SK-N-SH (cell line): ENCODE measurements around the gene NPIPA1. TPM values are rescaled to one million over a fixed set of nuclear protein-coding genes. Genes with fewer than 3 reads are reported as not detected.
"Not testable (repeated sequence)": the region's sequence is repeated elsewhere in the genome, so short reads cannot be mapped to it uniquely, and the experiment has no call there.

Experiments used
- CTCF ChIA-PET: fragments of 300-600, 350-600 bp; formaldehyde crosslinking; extraction: SDS; loops from one replicate; lab custom pipeline; 2021; lab: Yijun Ruan, JAX
- POLR2A ChIA-PET: fragments of 350-600 bp; sonication (Branson Sonifier 250); formaldehyde crosslinking; extraction: SDS; loops from one replicate; lab custom pipeline; 2020; ENCODE audit warnings: antibody characterized with exemption, inconsistent platforms; lab: Yijun Ruan, JAX
- DNase-seq: peaks from one replicate; pipeline ENCODE4 v3.0.0; 2012
- H2AFZ ChIP-seq: fragments of 200-600 bp; sonication (generic); 2 replicates; pipeline ENCODE4 v1.8.1; 2016; ENCODE audit warnings: antibody characterized with exemption, mild to moderate bottlenecking, low read depth
- H3F3A ChIP-seq: fragments of 200-600 bp; sonication (generic); replicated peaks from 2 replicates; pipeline ENCODE3; 2016; ENCODE audit warnings: antibody characterized with exemption, mild to moderate bottlenecking; ENCODE audit not compliant: insufficient read depth
- H3K27ac ChIP-seq, 2 experiments: fragments of 200-500 bp in 1 of 2; fragments of 200-600 bp in 1 of 2; sonication (Bioruptor generic) in 1 of 2; sonication (generic), shearing (Covaris generic) in 1 of 2; 2 replicates each; pipeline versions ENCODE4 v1.5.1 to v1.6.1; 2014 to 2016; ENCODE audit warnings: low read depth in 2 of 2, inconsistent platforms in 1 of 2, low read length in 1 of 2, mild to moderate bottlenecking in 1 of 2, mixed read lengths in 1 of 2
- H3K27me3 ChIP-seq: fragments of 200-600 bp; sonication (generic), shearing (Covaris generic); 2 replicates; pipeline ENCODE4 v1.6.1; 2016; ENCODE audit warnings: mixed run types; ENCODE audit not compliant: insufficient read depth
- H3K36me3 ChIP-seq, 2 experiments: fragments of 200-500 bp in 1 of 2; fragments of 200-600 bp in 1 of 2; sonication (Bioruptor generic) in 1 of 2; sonication (generic) in 1 of 2; replicated peaks in 1 of 2; 2 replicates each; pipeline versions ENCODE3 to v1.5.1; 2014 to 2016; ENCODE audit warnings: low read length in 1 of 2, mild to moderate bottlenecking in 1 of 2; ENCODE audit not compliant: insufficient read depth in 2 of 2, control insufficient read depth in 1 of 2
- H3K4me1 ChIP-seq, 2 experiments: fragments of 200-500 bp in 1 of 2; fragments of 200-600 bp in 1 of 2; sonication (Bioruptor generic) in 1 of 2; sonication (generic), shearing (Covaris generic) in 1 of 2; 2 replicates each; pipeline versions ENCODE4 v1.5.1 to v1.6.1; 2014 to 2016; ENCODE audit warnings: low read depth in 1 of 2, low read length in 1 of 2, mixed run types in 1 of 2; ENCODE audit not compliant: insufficient read depth in 2 of 2, control insufficient read depth in 1 of 2
- H3K4me2 ChIP-seq: fragments of 200-600 bp; sonication (generic), shearing (Covaris generic); 2 replicates; pipeline ENCODE4 v1.6.1; 2017; ENCODE audit warnings: mixed run types
- H3K4me3 ChIP-seq, 2 experiments: fragments of 200-500 bp in 1 of 2; fragments of 200-600 bp in 1 of 2; sonication (Bioruptor generic) in 1 of 2; sonication (generic), shearing (Covaris generic) in 1 of 2; 2 replicates each; pipeline versions ENCODE4 v1.5.1 to v1.8.1; 2014 to 2016; ENCODE audit warnings: low read depth in 2 of 2, inconsistent platforms in 1 of 2, low read length in 1 of 2, mild to moderate bottlenecking in 1 of 2, mixed read lengths in 1 of 2, moderate library complexity in 1 of 2
- H3K79me2 ChIP-seq: fragments of 200-600 bp; sonication (generic); 2 replicates; pipeline ENCODE4 v1.8.1; 2017; ENCODE audit warnings: mild to moderate bottlenecking; ENCODE audit not compliant: insufficient read depth
- H3K9ac ChIP-seq: fragments of 200-600 bp; sonication (generic); 2 replicates; pipeline ENCODE4 v1.6.1; 2017; ENCODE audit warnings: mixed run types
- H3K9me2 ChIP-seq: fragments of 200-600 bp; sonication (generic); 2 replicates; pipeline ENCODE4 v1.6.1; 2017; ENCODE audit warnings: mixed run types
- H3K9me3 ChIP-seq: fragments of 200-600 bp; sonication (generic); 2 replicates; pipeline ENCODE4 v1.6.1; 2017; ENCODE audit warnings: mixed run types, mild to moderate bottlenecking, moderate library complexity
- H4K20me1 ChIP-seq: fragments of 200-600 bp; sonication (generic); 2 replicates; pipeline ENCODE4 v1.6.1; 2017; ENCODE audit warnings: mild to moderate bottlenecking, mixed run types; ENCODE audit not compliant: insufficient read depth
- WGBS: methylation state at CpG from one replicate; pipeline ENCODE4 v1.1.6; 2017; ENCODE audit warnings: low lambda C conversion rate; 5-methylcytosine and 5-hydroxymethylcytosine counted together
- polyA plus RNA-seq, 3 experiments: library from polyadenylated mRNA; depleted of rRNA; stranded (reverse); fragments of >200 nt; gene quantifications; 2 replicates each; pipeline ENCODE4 v1.2.3, GENCODE V29; 2012
- small RNA-seq, 7 experiments: library from RNA; depleted of rRNA; stranded (forward); fragments of <200 nt; gene quantifications; one replicate each; pipeline ENCODE3, GENCODE V24; 2012

The NPIPA1 gene
- polyA plus RNA-seq, 1 of the 3 experiments (the other 2 are of a cell fraction): 66.7 TPM

GRCh38 chr16:14999845-15000244, 62.6 kb downstream of the NPIPA1 start:
- DNase-seq, H3K4me3 ChIP-seq, H3K4me2 ChIP-seq, H3K27me3 ChIP-seq, H3K9ac ChIP-seq, H3K4me1 ChIP-seq, H3K9me3 ChIP-seq, H2AFZ ChIP-seq, CTCF ChIA-PET, H3K27ac ChIP-seq, H3K9me2 ChIP-seq: not testable (repeated sequence)
- peaks cover 10 to 41% of the 10 kb centered on the region in 2 experiments for H3K36me3 ChIP-seq
- peaks cover 29% of the 10 kb centered on the region for H3K79me2 ChIP-seq
- WGBS: 89% methylated on average over 3 of the region's 3 CpGs
- peaks cover 29% of the 10 kb centered on the region for H4K20me1 ChIP-seq
- peaks cover 17% of the 10 kb centered on the region for H3F3A ChIP-seq
- POLR2A ChIA-PET: interaction anchor here (0.6 kb wide), 1 partner anchor 342 kb away, joined by 3 read pairs; no protein-coding TSS in a partner anchor

Small RNA genes lying within 50 kb of the gene (small RNA-seq; reads per million reads assigned to genes)
- 0 reads per million in 7 experiments for gene AC138932.4
- 0 reads per million in 7 experiments for gene MIR3180-1
- gene MIR3670-1: 0 reads per million in 7 experiments
- gene MIR6511A1: 0 reads per million in 7 experiments
- 0 reads per million in 7 experiments for gene MIR6770-1
- gene RF00019: 0 reads per million in 7 experiments

Other genes with a start within 250 kb of the NPIPA1 start
- not detected in 2 replicates for gene PLA2G10, start 243.1 kb upstream of the NPIPA1 start, polyA plus RNA-seq (2012; rRNA removed)
- gene NPIPA3, start 234.0 kb upstream of the NPIPA1 start, polyA plus RNA-seq (2012; rRNA removed): 0.26 and 0.92 TPM in 2 replicates
- gene NPIPA2, start 194.9 kb upstream of the NPIPA1 start, polyA plus RNA-seq (2012; rRNA removed): 0.36 and 0.80 TPM in 2 replicates
- 130 and 141 TPM in 2 replicates for gene NOMO1, start 103.7 kb upstream of the NPIPA1 start, polyA plus RNA-seq (2012; rRNA removed)
- 37.4 and 53.5 TPM in 2 replicates for gene PDXDC1, start 37.6 kb downstream of the NPIPA1 start, polyA plus RNA-seq (2012; rRNA removed)
- 55.3 and 62.2 TPM in 2 replicates for gene NTAN1, start 118.6 kb downstream of the NPIPA1 start, polyA plus RNA-seq (2012; rRNA removed)
- 21.3 and 32.8 TPM in 2 replicates for gene RRN3, start 156.8 kb downstream of the NPIPA1 start, polyA plus RNA-seq (2012; rRNA removed)